MM.1S (cell line): ENCODE data around the gene MYO5C.

Experiments
- CTCF ChIP-seq: fragments of 300-600 bp; sonication (generic); IDR thresholded peaks from 2 replicates; pipeline ENCODE4 v1.5.1; 2016; ENCODE audit warnings: antibody characterized with exemption, low read length, mixed read lengths
- EZH2 ChIP-seq: fragments of 300-600 bp; sonication (generic); optimal IDR thresholded peaks from 2 replicates; pipeline ENCODE3; 2017; ENCODE audit warnings: low read depth, mild to moderate bottlenecking, antibody characterized with exemption, low read length, mixed read lengths
- EZH2phosphoT487 ChIP-seq: fragments of 300-600 bp; sonication (generic); IDR thresholded peaks from 2 replicates; pipeline ENCODE4 v1.6.1; 2018; ENCODE audit warnings: antibody characterized with exemption, low read length

DNA sequence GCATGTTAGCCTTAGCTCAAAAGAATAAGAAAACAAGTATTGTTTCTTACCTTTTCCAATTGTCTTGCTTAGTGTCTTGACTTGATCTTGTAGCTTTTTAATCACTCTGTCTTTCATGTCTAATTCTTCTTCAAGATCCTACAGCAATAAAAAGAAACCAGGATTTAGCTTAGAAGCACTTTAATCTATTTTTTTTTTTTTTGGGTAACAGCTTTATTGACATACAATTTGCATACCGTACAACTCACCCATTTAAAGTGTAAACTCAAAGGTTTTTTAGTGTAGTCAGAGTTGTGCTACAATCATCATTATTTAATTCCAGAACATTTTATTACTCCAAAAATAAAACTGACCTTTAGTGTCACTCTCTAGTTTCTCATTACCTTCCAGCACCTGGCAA, 81.1 kb downstream of the MYO5C start:
- TF ChIP-seq CTCF: no peak
- TF ChIP-seq EZH2phosphoT487: no peak
- no peak for TF ChIP-seq EZH2
